SH-SY5Y (cell line): ENCODE data around the gene UBR4.

Source experiments
- GATA2 ChIP-seq: IDR thresholded peaks from 2 replicates; pipeline ENCODE4 v1.6.1; 2011; ENCODE audit warnings: mild to moderate bottlenecking, low read depth, low read length
- GATA3 ChIP-seq: IDR thresholded peaks from 2 replicates; pipeline ENCODE4 v1.6.1; 2011; ENCODE audit warnings: low read depth, mild to moderate bottlenecking, low read length, moderate library complexity

Gene UBR4

DNA sequence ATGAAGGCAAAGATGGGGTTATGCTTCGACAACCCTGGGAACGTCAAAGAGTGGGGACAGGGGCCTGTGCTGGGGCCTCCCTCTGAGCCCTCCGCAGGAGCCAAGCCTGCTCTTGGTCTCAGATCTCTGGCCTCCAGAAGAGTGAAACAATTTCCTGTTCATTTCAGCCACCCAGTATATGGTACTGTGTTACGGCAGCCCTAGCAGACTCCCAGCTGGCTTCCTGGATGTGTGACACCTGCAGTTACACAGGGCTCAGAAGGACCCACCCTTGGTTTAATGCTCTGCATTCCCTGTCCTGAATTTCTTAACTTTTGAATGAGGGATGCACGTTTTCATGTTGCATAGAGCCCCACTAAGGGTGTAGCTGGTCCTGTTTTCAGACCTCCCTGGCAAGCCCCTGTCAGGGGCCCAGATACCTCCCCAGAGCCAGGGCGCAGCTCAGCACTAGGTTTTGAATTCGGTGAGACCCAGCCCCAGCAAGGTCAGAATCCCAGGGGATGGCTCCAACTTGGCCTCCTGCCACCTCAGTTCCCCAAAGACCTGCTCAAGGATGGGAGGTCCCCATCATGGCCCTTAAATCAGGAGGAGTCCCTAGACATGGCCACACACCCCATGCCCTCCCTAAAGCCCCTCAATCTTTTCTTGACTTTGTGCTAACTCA, 174.6 kb downstream of the UBR4 start:
- TF ChIP-seq GATA2 = no peak
- TF ChIP-seq GATA3 = no peak

DNA sequence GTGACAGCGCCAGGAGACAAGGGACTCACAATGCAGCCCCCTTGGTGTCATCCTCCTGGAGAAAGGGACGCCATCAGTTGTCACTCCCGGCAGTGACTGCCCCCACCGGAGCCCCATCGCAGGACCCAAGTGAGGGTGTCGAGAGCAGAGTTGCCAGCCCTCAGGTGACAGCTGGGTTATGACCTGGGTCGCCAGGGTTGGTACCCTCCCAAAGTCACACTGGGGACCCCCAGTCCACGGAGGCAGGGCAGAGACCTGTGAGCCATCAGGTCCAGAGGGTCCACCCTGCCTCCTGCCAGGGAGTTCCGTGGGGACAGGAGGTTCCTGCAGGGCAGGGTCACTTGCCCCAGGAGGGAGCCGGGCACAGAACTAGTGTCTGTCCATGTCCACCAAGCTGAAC, 175.3 kb downstream of the UBR4 start:
- TF ChIP-seq GATA3 (no peak), GATA2 (no peak)

DNA sequence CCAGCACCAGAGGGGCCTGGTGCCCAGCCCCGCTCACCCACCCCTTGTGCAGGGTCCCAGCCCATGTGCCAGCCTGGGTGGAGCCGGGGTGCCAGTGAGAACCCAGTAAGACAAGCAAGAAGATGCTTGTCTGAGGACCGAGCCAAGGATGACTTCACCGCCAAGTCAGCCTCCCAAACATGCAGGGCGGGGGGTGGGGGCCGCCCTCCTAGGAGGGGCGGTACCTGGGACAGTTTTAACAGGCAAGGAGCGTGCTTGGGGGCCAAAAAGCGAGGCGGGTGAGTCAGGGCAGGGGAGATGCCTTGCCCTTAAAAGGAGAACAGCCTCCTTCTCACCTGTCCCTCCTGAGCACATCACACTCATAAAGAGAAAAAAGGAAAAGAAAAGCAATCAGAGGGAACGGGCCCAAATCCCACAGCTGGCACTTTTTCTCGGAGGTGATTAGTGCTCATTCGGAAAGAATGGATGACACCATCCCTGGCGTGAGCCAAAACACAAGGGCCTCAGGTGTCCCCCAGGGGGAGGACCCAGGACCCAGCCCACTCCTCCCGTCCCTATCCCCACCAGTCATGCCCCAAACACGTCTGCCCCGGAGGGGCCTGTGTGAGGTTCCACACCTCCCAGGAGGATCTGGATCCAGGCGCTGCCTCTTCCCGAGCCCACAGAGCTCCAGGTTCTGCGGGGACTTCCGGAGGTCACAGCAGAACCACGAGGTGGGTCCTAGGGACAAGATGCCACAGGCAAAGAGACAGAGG, 176.0 kb downstream of the UBR4 start:
- no peak for TF ChIP-seq GATA2
- TF ChIP-seq GATA3 = no peak

DNA sequence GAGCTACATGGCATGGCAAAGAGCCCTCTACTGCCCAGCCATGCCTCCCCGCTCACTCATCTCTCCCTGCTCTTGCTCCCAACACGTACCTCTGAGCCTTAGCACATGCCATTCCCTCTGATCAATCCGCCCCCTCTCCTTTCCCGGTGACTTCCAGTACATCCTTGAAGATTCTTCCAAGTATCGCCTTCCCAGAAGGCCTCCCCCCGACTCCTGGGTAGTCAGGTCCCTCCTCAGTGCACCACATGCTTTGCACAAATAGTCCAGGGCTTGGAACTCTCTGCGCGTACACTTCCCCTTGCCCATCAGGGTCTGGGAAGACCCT, 176.6 kb downstream of the UBR4 start:
- no peak for TF ChIP-seq GATA3
- TF ChIP-seq GATA2 = no peak

DNA sequence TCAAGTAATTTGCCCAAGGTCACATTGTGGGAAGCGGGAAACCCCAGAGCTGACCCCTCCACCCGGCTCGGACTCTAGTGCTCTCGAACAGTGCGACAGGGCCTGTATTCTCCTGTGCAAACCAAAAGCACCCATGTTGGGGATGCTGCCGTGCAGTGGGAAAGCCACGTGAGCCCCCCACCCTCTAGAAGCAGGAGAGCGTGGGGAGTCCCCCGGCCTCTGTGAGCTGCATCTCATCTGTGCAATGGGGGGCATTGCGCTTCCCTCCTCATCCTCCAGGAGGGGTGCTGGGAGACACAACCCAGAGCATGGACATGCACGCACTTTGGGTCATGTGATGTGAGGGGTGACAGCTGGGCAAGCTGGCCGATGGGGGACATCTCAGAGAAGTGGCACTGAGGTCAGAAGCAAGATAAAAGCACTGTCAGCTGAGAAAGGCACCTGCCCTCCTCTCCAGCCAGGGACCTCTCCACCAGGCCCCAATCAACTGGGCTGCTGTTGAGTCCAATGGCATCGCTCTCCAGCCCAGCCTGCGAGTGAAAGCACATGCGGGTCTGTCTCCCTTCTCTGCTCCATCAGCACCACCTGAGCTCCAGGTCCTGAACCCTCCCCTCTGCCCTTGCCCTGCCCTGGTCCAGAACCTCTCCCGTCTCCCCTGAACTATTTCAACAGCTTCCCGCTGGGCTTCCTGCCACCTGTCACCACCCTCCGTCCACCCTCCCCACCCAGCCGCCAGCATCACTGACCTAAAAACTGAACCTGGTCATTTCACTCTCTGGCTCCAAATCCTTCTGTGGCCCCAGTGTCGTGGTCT, 177.2 kb downstream of the UBR4 start:
- no peak for TF ChIP-seq GATA3
- no peak for TF ChIP-seq GATA2

DNA sequence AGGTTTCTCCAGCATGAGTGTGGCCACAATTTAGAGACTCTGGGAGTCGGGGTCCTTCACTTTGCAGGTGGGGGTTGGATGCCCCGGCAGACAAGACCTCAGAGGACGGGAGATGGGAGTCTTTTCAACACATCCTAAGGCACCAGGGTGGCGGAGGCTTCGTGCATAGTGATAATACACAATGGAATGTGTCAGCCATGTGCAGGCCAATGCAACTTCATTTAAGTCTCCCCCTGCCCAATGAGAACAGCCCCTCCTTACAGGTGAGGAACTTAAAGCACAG, 177.7 kb downstream of the UBR4 start:
- TF ChIP-seq GATA2 = no peak
- TF ChIP-seq GATA3 = no peak

DNA sequence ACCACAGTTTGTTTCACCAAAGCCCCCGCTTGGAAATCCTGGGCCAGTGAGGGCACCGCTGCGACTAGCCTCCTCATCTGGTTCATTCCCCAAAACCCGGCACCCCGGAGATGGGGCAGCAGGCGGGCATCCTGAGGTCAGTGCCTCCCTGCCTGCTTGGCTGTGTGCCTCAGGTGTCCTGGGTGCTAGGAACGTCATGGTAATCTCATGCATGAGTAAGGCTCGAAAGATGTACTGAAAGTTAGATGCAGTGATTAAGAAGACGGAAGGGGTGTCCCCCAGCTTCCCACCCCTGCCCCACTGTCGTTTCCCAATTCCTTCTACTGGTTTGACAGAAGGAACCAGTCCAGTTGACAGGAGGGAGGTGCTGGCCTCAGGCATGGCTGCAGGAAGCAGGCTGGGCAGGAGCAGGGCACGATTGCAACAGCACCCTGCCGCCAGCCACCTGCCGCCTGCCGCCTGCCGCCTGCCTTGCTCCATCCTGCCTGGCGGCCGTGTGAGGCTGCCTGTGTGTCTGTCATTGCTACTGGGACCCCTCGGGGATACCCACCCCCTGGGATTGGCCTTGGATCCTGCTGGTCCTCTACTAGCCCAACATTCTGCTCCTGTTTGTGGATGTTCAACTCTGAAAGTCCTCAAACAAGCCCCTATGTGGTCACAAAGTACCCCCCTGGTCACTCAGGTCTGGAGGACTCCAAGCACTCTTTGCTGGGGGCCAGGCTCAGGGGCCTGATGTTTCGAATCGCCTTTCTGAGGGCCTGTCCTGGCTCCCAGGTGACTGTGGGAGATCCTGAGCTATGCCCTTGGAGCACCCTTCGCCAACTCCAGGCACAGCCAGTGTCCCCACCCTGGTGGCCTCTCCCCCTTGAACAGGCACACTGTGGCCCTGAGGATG, 180.6 kb downstream of the UBR4 start:
- TF ChIP-seq GATA3 = no peak
- TF ChIP-seq GATA2 = no peak

DNA sequence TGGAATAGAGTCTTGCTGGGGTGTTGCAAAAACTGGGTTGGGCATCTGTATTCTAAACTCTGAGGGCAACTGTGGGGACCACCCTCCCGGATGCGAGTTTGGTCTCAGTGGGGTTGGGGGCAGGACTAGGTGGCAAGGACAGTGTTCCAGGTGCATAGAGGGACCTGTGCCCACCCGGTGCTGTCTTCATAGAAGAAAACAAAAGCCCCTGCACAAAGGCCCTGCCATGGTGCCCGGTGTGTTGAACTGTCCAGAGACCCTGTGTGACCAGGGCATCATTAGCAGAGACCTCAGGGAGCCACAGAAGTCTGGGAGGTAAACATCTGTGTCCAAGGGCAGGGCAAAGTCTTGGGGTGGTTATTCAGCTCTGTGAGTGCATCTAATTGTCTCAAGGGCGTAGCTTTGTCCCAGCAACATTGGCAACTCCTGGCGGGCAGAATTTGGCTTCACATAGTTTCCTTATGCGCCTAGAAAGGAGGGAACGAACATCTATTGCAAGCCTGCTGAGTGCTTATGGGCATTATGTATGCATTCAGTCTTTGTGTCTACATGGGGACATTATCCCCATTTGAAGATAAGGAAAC, 181.4 kb downstream of the UBR4 start:
- TF ChIP-seq GATA3 (no peak), GATA2 (no peak)

DNA sequence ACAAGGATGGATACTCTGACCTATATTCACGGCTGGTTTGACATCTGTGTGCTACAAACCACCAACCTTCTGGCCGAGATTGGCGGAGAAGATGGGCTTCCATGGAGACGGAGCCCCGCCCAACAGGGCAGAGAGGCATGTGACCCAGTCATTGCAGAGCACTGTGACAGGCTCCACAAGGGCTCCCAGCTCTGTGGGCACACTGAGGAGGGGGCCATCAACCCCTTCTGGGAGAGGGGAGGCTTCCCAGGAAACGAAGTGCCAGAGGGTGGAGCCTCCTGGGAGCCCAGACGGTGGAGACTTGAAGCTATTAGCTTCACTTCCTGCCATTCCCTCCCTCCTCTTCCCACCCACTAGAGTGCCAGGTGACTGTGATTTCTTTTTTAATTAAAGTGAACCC, 182.0 kb downstream of the UBR4 start:
- TF ChIP-seq GATA2 (no peak), GATA3 (no peak)
